GM12891 (cell line): ENCODE measurements around the gene SPIRE2.
A peak's percentile ranks its signal among the peaks of the same experiment; 100 is the strongest.

Experiments
- DNase-seq: peaks from one replicate; pipeline ENCODE4 v3.0.0; 2011; ENCODE audit warnings: low spot score; ENCODE audit not compliant: insufficient read length
- FAIRE-seq: peaks from 2 replicates; lab custom pipeline; 2011; peaks lifted over from hg19 to GRCh38; lab: Jason Lieb, UNC
- PAX5 ChIP-seq: IDR thresholded peaks from 2 replicates; pipeline ENCODE4 v1.6.1; 2011; ENCODE audit warnings: low read length, moderate library complexity, mild to moderate bottlenecking; ENCODE audit not compliant: insufficient read depth, severe bottlenecking
- POLR2A ChIP-seq: IDR thresholded peaks from 2 replicates; pipeline ENCODE4 v1.6.1; 2011; ENCODE audit warnings: low read depth, low read length, control low read depth
- POLR2AphosphoS5 ChIP-seq: IDR thresholded peaks from 2 replicates; pipeline ENCODE4 v1.6.1; 2011; ENCODE audit warnings: low read depth, low read length, control low read depth
- POU2F2 ChIP-seq: IDR thresholded peaks from 2 replicates; pipeline ENCODE4 v1.6.1; 2011; ENCODE audit warnings: low read depth, mild to moderate bottlenecking, control low read depth, low read length, moderate library complexity
- SPI1 ChIP-seq: IDR thresholded peaks from 2 replicates; pipeline ENCODE4 v1.6.1; 2011; ENCODE audit warnings: low read depth, low read length, control low read depth
- TAF1 ChIP-seq: IDR thresholded peaks from 2 replicates; pipeline ENCODE4 v1.6.1; 2011; ENCODE audit warnings: low read depth, low read length, control low read depth

Gene SPIRE2

DNA sequence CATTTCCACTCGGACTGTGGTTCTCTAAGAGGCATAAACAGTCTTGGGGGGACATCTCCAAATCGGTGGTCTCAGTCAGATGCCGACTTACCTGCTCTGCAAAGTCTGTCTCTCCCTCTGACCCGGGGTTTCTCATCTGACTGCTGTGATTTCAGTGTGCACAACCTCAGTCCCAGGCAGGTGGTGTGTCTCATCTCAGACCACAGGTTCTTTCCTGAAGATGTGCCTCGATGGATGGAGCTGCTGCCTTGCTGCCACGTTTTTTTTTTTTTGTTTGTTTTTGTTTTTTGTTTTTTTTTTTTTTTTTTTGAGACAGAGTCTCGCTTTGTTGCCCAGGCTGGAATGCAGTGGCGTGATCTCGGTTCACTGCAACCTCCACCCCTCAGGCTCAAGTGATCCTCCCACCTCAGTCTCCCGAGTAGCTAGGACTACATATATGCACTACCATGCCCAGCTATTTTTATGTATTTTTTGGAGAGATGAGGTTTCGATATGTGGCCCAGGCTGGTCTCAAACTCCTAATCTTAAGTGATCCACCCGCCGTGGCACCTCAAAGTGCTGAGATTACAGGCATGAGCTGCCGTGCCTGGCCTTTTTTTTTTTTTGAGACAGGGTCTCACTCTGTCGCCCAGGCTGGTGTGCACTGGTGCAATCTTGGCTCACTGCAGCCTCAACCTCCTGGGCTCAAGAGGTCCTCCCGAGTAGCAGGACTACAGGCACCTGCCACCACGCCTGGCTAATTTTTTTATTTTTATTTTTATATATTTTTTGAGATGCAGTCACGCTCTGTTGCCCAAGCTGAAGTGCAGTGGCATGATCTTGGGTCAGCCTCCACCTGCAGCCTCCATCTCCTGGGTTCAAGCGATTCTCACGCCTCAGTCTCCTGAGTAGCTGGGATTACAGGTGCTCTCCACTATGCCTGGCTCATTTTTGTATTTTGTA is 15.4 kb downstream of the SPIRE2 start:
- FAIRE-seq, result no peak
- no peak for TF ChIP-seq POLR2AphosphoS5
- no peak for TF ChIP-seq POU2F2
- no peak for TF ChIP-seq POLR2A
- TF ChIP-seq TAF1, result no peak
- no peak for TF ChIP-seq PAX5
- TF ChIP-seq SPI1, result no peak
- no peak for DNase-seq

DNA sequence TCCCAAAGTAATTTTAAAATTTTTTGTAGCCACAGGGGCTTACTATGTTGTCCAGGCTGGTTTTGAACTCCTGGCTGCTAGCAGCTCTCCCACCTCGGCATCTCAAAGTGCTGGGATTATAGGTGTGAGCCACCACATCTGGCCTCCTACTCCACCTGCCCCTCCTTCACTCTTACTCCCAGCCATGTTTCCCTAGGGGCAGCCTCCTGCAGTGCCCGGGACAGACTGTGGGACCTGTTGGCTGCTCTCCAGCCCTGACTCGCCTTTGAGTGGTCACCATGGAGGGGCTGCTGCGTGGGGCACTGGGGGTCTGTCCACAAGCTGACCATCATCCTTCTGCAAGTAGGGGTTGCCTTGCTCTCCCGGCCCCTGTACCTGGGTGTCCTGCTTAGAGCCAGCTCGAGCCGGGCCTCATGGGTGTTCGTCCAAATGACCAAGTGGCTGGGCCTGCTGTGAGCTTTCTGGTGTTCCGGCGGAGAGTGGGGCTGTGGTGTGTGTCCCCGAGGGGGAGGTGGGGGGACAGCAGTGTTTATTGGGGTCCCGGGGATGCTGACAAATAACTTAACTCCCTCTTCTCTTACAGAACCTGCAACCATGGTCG is 16.6 kb downstream of the SPIRE2 start:
- FAIRE-seq (no peak), DNase-seq (no peak)
- no peak for TF ChIP-seq POLR2A
- no peak for TF ChIP-seq PAX5
- no peak for TF ChIP-seq SPI1
- TF ChIP-seq TAF1, result no peak
- no peak for TF ChIP-seq POU2F2
- no peak for TF ChIP-seq POLR2AphosphoS5

DNA sequence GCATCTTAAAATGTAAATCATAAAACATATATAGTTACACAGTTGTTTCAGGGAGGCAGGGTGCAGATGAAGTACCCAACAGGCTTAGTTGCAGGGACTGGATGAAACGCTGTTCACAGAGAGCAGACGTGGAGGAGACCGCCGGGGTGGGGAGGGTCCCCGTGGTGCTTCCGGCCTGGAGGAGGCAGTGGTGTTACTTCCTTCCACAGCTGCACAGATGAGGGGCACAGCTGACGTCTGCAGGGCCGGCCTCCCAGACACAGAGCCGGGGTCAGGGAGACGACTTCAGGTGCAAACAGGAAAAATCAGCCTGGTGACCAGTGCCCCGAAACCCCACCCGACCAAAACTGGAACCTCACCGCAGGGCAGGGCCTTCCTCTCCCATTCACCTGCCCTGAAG is 17.1 kb downstream of the SPIRE2 start:
- DNase-seq (no peak), FAIRE-seq (peak; percentile 51)
- no peak for TF ChIP-seq TAF1
- no peak for TF ChIP-seq PAX5
- no peak for TF ChIP-seq POLR2AphosphoS5
- no peak for TF ChIP-seq POU2F2
- no peak for TF ChIP-seq SPI1
- TF ChIP-seq POLR2A, result no peak

DNA sequence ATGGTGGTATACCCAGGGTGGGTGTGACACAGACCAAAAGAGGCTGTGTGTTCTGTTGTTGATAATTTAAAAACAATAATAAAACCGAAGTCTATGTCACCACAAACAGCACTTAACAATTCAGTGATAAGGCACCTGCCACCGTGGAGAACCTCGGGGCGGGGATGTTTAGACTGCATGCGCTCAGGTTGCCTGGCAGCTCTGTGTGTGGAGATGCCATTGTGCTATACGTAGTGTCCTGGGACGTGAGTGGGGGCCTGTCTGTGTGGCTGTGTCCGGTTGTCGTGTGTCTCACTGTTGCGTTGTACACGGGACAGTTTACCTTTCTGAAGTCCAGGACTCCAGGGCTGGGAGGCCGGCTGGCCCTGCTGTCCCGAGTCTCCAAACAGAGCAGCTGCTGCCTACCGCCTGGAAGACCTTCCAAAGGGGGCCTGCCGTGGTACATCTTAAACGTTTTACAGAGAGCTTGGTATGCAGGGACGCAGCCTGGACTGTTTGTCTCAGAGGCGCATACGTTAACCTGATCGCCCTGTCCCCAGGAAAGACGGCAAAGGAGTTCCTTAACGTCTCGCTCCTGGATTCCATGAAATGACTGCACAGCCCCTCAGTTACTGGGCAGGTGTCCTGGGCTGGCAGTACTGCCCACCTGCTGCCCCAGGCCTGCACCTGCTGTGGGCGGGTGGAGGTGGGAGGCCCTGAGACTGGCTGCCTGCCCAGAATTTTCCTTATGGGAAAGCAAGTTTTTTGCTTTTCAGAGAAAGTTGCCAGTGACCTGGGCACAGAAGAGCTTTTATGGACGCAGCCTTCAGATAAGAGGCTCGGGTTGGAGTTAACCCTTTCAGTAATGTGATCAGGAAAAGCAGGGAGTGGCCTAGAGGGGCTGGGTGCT is 19.0 kb downstream of the SPIRE2 start:
- DNase-seq, result no peak
- FAIRE-seq, result no peak
- TF ChIP-seq POLR2AphosphoS5 (no peak), POU2F2 (no peak), POLR2A (no peak), SPI1 (no peak), TAF1 (no peak), PAX5 (no peak)

DNA sequence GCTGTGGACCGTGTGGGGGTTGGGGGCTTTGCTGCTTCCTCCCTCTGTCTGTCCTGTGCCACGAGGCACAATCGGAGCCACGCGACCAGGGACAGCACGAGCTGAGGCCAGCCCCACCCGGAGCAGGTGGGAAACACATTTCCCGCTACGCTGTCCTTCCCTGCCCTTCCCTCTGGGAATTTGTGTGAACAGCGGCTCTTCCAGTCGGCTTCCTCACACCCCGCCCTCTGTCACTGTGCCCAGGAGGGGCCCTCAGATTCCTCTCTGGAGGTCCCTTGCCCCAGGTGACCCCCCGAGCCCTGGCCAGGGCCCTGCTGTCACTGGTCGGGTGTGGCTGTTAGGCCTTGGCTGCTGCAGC is 19.6 kb downstream of the SPIRE2 start:
- no peak for FAIRE-seq
- TF ChIP-seq POU2F2, result no peak
- no peak for TF ChIP-seq SPI1
- no peak for TF ChIP-seq PAX5
- TF ChIP-seq POLR2A, result no peak
- no peak for TF ChIP-seq TAF1
- TF ChIP-seq POLR2AphosphoS5, result no peak

DNA sequence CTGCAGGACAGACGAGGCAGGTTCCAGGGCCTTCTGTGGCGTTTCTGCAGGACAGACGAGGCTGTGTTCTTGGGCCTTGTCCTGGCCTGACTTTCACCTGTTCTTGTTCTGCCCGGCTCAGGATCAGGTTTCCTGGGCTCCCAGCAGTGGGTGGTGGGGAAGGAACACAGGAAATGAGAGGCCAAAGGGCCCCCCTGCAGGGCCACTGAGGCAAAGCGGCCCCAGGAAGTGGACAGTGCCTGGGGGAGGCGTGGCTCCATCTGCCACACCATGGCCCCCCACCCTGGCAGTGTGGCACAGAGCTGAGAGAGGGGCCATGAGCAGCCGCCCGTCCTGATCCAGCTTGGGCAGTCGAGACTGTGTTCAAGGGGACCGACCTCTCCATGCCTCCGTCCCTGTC is 20.7 kb downstream of the SPIRE2 start:
- DNase-seq, result no peak
- TF ChIP-seq SPI1 (no peak), POU2F2 (no peak), PAX5 (no peak), TAF1 (no peak), POLR2AphosphoS5 (no peak), POLR2A (no peak)
- FAIRE-seq, result no peak

More for the DNA sequence above, 19.6 kb downstream of the SPIRE2 start:
- no peak for DNase-seq

DNA sequence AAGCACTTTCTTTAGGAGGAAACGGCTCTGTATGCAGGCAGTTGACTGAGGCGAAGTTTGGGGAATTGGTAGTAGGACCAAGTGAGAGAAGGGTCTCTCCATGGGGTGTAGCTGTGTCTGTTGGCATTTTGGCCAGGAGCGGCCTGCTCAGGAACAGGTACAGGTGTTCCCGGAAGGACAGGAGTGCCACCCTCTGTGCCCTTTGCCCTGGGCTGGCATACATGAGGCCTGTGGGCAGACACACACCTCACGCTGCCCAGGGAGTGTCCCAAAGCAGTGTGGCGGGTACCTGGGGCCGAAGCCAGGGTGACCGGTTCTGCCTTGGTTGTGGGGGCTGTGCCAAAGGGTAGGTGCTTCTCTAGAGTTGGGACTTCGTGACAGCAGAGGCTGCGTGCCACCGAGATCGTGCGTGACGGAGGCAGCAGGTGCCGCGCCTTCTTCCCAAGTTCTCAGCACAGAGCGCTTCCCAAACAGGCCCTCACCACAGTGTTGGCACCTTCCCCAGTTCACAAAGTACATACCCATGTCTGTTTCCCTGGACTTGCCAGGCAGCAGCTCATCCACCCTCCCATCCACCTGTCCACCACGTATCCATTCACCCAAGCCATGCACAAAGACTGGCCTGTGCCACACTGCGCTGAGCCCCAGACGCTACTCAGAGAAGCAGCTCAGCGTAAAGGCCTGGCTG is 25.2 kb downstream of the SPIRE2 start:
- DNase-seq, result no peak
- FAIRE-seq, result no peak
- no peak for TF ChIP-seq POLR2A
- TF ChIP-seq PAX5, result no peak
- TF ChIP-seq POLR2AphosphoS5, result no peak
- TF ChIP-seq TAF1, result no peak
- no peak for TF ChIP-seq POU2F2
- TF ChIP-seq SPI1, result no peak

DNA sequence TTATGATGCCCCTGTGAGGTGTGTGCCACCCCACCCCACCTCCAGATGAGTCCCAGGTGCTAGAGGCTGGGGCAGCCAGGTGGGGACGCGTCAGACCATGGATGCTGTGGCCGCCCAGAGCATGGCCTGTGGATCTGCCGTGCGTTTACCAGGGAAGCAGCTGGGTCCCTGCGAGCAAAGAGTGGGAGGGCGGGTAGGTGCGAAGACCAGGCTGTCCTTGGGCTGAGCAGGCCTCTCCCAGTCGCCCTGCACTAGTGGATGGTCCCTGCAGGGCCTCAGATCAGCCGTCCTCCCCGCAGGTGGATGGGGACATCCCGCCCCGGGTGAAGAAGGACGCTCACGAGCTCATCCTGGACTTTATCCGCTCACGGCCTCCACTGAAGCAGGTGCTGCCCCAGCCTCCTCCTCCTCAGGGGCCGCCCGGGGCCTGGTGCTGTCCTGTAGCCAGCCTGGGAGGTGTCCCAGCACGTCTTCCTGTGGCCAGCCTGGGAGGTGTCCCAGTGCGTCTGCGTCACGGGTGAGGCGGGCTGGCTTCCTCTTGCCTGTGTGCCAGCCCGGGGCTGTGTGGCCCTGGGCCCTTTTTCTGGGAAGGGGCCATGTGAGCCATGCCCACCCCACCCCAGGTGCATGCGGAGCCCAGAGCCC is 27.1 kb downstream of the SPIRE2 start:
- FAIRE-seq, result no peak
- TF ChIP-seq POLR2A (no peak), POU2F2 (no peak), POLR2AphosphoS5 (no peak), SPI1 (no peak), TAF1 (no peak), PAX5 (no peak)
- no peak for DNase-seq

DNA sequence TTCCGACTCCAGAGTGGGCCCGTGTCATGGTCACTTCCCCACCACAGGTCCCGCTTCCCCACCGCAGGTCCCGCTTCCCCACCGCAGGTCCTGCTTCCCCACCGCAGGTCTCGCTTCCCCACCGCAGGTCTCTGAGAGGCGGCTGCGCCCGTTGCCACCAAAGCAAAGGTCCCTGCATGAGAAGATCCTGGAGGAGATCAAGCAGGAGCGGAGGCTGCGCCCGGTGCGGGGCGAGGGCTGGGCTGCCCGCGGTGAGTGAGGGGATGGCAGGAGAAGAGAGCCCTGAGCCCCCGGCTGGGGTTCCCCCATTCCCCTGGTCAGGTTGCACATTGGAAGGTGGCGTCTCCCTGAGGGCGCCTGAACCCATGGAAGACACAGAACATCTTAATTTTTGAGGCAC is 27.7 kb downstream of the SPIRE2 start:
- DNase-seq, result no peak
- TF ChIP-seq TAF1 (no peak), POU2F2 (no peak), POLR2AphosphoS5 (no peak), PAX5 (no peak), POLR2A (no peak), SPI1 (no peak)
- FAIRE-seq, result no peak
